Measurements from ENCODE around the gene TSC22D2.

DNA sequence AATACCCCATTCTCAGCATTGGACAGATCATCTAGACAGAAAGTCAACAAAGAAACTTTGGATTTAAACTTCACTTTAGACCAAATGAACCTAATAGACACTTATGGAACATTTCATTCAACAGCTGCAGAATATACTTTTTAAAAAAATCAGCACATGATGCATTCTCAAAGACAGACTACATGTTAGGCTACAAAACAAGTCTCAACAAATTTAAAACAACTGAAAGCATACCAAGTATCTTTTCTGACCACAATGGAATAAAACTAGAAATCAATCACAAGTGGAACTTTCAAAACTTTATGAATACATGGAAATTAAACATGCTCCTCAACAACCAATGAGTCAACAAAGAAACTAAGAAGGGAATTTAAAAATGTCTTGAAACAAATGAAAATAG lies 100.3 kb downstream of the TSC22D2 start:
- TF ChIP-seq, protein P1, sequence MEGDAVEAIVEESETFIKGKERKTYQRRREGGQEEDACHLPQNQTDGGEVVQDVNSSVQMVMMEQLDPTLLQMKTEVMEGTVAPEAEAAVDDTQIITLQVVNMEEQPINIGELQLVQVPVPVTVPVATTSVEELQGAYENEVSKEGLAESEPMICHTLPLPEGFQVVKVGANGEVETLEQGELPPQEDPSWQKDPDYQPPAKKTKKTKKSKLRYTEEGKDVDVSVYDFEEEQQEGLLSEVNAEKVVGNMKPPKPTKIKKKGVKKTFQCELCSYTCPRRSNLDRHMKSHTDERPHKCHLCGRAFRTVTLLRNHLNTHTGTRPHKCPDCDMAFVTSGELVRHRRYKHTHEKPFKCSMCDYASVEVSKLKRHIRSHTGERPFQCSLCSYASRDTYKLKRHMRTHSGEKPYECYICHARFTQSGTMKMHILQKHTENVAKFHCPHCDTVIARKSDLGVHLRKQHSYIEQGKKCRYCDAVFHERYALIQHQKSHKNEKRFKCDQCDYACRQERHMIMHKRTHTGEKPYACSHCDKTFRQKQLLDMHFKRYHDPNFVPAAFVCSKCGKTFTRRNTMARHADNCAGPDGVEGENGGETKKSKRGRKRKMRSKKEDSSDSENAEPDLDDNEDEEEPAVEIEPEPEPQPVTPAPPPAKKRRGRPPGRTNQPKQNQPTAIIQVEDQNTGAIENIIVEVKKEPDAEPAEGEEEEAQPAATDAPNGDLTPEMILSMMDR (IDR thresholded peaks at IDR 0.05): no peak
- TF ChIP-seq POLR2A (IDR thresholded peaks at IDR 0.05): no peak
- no peak for TF ChIP-seq EP300 (IDR thresholded peaks at IDR 0.05; ENCODE audit: low read depth)
- no peak for TF ChIP-seq POLR2AphosphoS5 (IDR thresholded peaks at IDR 0.05)
